Tibial artery (tissue), 4 donors: ENCODE results near the gene CNTNAP2.

Source experiments
- DNase-seq, 2 donors: peaks; one replicate each; pipeline ENCODE4 v3.0.0-alpha.2; 2019
- H3K27ac ChIP-seq, 2 donors: fragments of 200-600 bp; sonication (generic) in 1 of 2; 1 replicate in 1 of 2; 2 replicates in 1 of 2; pipeline ENCODE4 v1.5.1; 2018 to 2019; ENCODE audit warnings: mild to moderate bottlenecking in 1 of 2
- H3K27me3 ChIP-seq, 2 donors: fragments of 200-600 bp; sonication (generic) in 1 of 2; one replicate each; pipeline versions ENCODE4 v1.5.1 to v1.6.0; 2016 to 2019
- H3K36me3 ChIP-seq, 3 donors: fragments of 200-600 bp; sonication (generic) in 2 of 3; one replicate each; pipeline ENCODE4 v1.5.1; 2016 to 2019; ENCODE audit warnings: mild to moderate bottlenecking in 2 of 3
- H3K4me1 ChIP-seq, 4 donors: fragments of 200-600 bp; sonication (generic) in 2 of 4; 1 replicate in 3 of 4; 2 replicates in 1 of 4; pipeline ENCODE4 v1.5.1; 2016 to 2019
- H3K4me3 ChIP-seq, 2 donors: fragments of 200-600 bp; sonication (generic) in 1 of 2; 1 replicate in 1 of 2; 2 replicates in 1 of 2; pipeline ENCODE4 v1.5.1; 2018 to 2019; ENCODE audit warnings: mild to moderate bottlenecking in 2 of 2
- H3K9me3 ChIP-seq, 3 donors: fragments of 200-600 bp; sonication (generic) in 1 of 3; one replicate each; pipeline ENCODE4 v1.5.1; 2016 to 2019
- intact Hi-C: fragments of 100-400 bp; cut with DNase I; formaldehyde crosslinking; loops from one replicate; pipeline ENCODE4 v1.15.0; 2023; ENCODE audit warnings: low total_unique reads
- TF ChIP-seq, protein P1 (sequence below), 2 experiments: fragments of 200-600 bp in 1 of 2; fragments of 450-650 bp in 1 of 2; IDR thresholded peaks; one replicate each; pipeline ENCODE4 v1.5.1; 2017 to 2019; ENCODE audit warnings: antibody characterized with exemption in 2 of 2, mild to moderate bottlenecking in 1 of 2, moderate library complexity in 1 of 2

The CNTNAP2 gene

DNA sequence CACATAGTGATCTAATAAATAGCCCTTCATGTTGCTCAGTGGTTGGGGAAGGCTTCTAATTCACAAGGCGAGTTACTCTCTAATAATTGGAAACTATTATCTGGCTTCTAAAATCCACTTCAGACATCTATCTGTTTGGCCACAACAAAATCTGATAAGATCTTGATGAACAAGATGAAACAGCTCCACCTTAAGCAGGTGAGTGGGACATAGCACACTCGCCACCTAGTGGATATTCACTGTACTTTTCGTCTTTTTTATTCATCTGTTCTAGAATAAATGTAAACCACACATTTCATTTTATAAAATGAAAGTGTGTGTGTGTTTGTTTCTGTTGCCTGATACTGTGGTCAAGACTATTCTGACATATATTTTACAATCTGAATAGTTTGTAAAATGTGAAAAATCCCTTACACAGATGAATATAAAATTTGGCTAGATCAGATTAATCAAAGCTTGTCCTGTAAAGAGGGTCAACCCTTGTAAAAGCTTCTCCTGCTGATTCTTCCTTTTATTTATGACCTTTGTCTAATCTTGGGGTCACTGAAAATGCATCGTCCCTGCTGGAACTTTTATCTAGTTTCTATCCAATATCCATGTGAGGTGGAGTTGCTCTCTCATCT is 26.5 kb upstream of the CNTNAP2 start:
- no peaks in the 10 kb centered on the region for H3K9me3 ChIP-seq
- H3K4me3 ChIP-seq = no peak overlapping the region
- H3K36me3 ChIP-seq = no peaks in the 10 kb centered on the region
- H3K27me3 ChIP-seq = no peaks in the 10 kb centered on the region
- DNase-seq = no peak
- no peak overlapping the region for H3K27ac ChIP-seq
- intact Hi-C loops = no loop called here
- TF ChIP-seq, protein P1, sequence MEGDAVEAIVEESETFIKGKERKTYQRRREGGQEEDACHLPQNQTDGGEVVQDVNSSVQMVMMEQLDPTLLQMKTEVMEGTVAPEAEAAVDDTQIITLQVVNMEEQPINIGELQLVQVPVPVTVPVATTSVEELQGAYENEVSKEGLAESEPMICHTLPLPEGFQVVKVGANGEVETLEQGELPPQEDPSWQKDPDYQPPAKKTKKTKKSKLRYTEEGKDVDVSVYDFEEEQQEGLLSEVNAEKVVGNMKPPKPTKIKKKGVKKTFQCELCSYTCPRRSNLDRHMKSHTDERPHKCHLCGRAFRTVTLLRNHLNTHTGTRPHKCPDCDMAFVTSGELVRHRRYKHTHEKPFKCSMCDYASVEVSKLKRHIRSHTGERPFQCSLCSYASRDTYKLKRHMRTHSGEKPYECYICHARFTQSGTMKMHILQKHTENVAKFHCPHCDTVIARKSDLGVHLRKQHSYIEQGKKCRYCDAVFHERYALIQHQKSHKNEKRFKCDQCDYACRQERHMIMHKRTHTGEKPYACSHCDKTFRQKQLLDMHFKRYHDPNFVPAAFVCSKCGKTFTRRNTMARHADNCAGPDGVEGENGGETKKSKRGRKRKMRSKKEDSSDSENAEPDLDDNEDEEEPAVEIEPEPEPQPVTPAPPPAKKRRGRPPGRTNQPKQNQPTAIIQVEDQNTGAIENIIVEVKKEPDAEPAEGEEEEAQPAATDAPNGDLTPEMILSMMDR (IDR thresholded peaks at IDR 0.05) = peak; percentile 17 to 31
- no peaks in the 10 kb centered on the region for H3K4me1 ChIP-seq

DNA sequence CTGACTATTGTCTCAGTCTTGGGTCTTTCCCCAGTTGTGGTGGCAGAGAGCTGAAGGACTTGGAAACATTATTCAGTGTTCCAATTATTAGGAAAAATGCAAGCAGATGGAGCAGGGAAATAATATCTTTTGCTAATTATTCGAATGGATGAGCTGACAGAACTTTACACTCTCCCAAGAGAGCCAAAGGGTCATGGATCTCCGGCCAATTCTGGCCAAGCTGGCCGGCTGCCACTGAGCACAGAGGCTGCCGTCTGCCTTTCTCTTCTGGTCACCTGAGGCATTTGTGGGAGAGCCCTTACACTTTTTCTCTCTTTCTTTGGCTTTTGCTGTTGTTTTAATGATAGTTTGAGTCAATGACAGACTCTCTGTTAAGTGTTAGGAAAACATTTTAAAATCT is 22.2 kb upstream of the CNTNAP2 start:
- no peaks in the 10 kb centered on the region for H3K36me3 ChIP-seq
- H3K27me3 ChIP-seq = no peaks in the 10 kb centered on the region
- no peak overlapping the region for H3K4me3 ChIP-seq
- DNase-seq = no peak
- intact Hi-C loops = no loop called here
- TF ChIP-seq, protein P1 (IDR thresholded peaks at IDR 0.05) = no peak
- no peaks in the 10 kb centered on the region for H3K4me1 ChIP-seq
- no peaks in the 10 kb centered on the region for H3K9me3 ChIP-seq
- H3K27ac ChIP-seq = no peak overlapping the region

DNA sequence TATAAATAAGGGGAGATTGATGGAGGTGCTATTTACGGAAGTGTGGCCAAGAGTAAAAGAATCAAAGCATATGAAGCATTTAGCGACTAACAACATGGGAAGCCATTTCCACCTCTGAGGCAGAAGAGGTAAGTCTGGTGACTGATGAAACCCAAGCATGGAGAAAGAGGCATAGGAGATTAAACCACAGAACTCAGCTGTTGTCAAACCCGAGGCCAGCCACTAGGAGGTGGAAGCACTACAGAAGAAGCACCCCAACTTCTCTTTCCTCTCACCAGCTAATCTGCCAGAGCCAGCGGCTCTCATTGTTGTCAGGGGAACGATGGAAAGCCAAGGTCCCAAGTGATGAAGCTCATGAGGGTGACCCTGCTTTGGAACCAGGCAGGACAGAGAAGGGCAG is 19.6 kb upstream of the CNTNAP2 start:
- TF ChIP-seq, protein P1 (IDR thresholded peaks at IDR 0.05) = no peak
- no peak overlapping the region for H3K4me3 ChIP-seq
- no peak for DNase-seq
- H3K9me3 ChIP-seq = no peaks in the 10 kb centered on the region
- no peak overlapping the region for H3K27ac ChIP-seq
- H3K27me3 ChIP-seq = no peaks in the 10 kb centered on the region
- H3K36me3 ChIP-seq = no peaks in the 10 kb centered on the region
- H3K4me1 ChIP-seq = no peaks in the 10 kb centered on the region
- intact Hi-C loops = no loop called here

DNA sequence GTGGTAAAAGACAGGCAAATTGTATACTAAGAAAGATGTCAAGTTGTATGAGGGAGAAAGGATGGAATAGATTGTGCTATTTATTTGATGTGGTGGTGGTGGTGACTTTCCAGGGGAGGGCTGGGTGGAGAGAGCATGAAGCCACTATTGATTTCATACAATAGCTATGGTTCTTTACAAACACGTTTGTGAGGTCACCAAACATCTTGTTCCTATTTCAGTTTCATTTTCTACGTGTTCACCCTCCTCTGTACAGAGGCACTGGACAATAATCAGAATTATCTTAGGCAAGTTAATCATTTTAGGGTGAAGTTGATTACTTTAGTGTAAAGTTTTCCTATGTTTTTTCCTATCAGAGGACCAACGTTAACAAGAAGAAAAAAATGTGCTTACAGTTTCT is 10.3 kb upstream of the CNTNAP2 start:
- no peak for DNase-seq
- intact Hi-C loops = no loop called here
- H3K27ac ChIP-seq = no peak overlapping the region
- H3K4me3 ChIP-seq = no peak overlapping the region
- no peaks in the 10 kb centered on the region for H3K36me3 ChIP-seq
- H3K9me3 ChIP-seq = no peaks in the 10 kb centered on the region
- H3K27me3 ChIP-seq = no peaks in the 10 kb centered on the region
- TF ChIP-seq, protein P1 (IDR thresholded peaks at IDR 0.05) = no peak
- no peaks in the 10 kb centered on the region for H3K4me1 ChIP-seq

DNA sequence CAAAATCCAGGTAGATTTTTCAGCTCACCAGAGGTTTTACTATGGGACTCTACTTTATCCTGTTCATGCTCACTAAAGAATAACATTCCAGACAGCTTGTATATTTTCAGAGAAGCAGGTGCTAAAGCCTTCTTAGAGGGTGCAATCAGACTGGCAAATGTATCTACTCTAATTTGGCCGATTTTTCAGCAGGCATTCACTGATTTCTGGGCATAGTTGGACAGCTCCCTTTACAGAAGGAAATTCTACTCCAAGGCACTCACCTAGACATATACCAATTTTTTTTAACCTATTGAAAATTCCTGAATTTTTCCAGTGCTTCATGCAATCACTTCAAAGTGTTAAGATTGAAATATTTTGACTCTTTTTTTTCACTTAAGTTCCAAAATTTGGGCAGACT is 3.8 kb upstream of the CNTNAP2 start:
- intact Hi-C loops = no loop called here
- Histone ChIP-seq H3K4me3 (no peak overlapping the region), H3K27me3 (peaks cover 0 to 16% of the 10 kb centered on the region in 2 donors), H3K36me3 (no peaks in the 10 kb centered on the region), H3K9me3 (no peaks in the 10 kb centered on the region), H3K27ac (no peak overlapping the region), H3K4me1 (peaks cover 0 to 17% (median 11%) of the 10 kb centered on the region in 4 donors)
- TF ChIP-seq, protein P1 (IDR thresholded peaks at IDR 0.05) = no peak
- DNase-seq = no peak

DNA sequence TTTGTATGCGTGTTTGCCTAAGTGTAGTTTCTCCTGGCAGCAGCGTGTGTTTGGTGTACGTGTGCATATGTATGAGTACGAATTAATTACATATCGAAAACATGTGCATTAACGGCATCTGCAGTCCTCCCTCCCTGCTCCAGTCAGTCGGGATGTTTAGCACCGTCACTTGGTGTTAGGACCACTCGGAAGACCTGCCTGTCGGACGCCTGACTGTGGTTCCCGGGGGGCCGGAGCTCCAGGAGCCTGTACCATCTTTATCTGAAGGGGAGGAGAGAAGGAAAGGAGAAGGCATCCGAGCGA is 1.1 kb upstream of the CNTNAP2 start:
- Histone ChIP-seq H3K4me1 (peaks cover 0 to 17% (median 11%) of the 10 kb centered on the region in 4 donors), H3K36me3 (no peaks in the 10 kb centered on the region), H3K27ac (no peak overlapping the region), H3K9me3 (no peaks in the 10 kb centered on the region), H3K27me3 (peaks cover 0 to 18% of the 10 kb centered on the region in 2 donors), H3K4me3 (peak overlapping the region; percentile 32 to 44)
- TF ChIP-seq, protein P1 (IDR thresholded peaks at IDR 0.05) = no peak
- intact Hi-C loops = no loop called here
- DNase-seq = no peak
